Measurements from ENCODE around the gene UNC5C. TPM values are rescaled to one million over a fixed set of nuclear protein-coding genes. Genes with fewer than 3 reads are reported as not detected.

The UNC5C gene
- total RNA-seq (2022) (not detected in 2 replicates), Bru-seq, nascent RNA (percentile 6 among the genes with signal in this experiment), BruChase-seq, experiment 1, labeled RNA remaining after a 6-hour chase (percentile 3 among the genes with signal in this experiment), BruChase-seq, experiment 2, labeled RNA remaining after a 2-hour chase (percentile 6 among the genes with signal in this experiment)
- long read RNA-seq: 0 reads

DNA sequence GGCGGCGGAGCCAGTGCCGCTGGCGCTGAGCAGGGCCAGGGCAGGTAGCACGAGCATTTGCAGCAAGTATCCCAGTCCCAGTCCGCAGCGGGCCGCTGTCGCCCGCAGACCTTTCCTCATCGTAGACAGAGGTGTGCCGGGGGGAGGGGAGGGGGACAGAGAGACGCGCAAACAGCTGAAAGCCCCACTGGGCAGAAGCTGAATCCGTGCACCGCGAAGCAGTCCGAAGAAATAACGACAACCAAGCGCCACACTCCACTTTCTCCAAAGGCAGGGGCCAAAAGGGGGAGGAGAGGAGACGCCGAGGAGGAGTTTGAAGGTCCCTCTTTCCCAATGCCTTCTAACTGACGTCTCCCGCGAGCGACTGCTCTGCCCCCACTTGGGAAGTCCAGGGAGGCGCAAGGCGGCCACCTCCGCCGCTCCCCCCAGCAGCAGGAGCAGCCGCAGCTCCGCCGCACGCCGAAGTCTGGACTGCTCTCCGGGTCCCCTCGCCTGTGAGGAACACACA lies at the start of gene UNC5C:
Gene UNC5C, minus strand, starts transcription at position 236 of the 508 bp plus-strand sequence.
- ChIA-PET CTCF (interaction anchor here (0.6 to 1.1 kb wide), 9 partner anchors 11 to 1318 kb away, joined by 3 to 4 read pairs (median 3); no protein-coding TSS in a partner anchor), POLR2A (interaction anchor here (0.8 kb wide), 2 partner anchors 12 to 152 kb away, joined by 3 to 5 read pairs; no protein-coding TSS in a partner anchor)
- TF ChIP-seq, protein P1, sequence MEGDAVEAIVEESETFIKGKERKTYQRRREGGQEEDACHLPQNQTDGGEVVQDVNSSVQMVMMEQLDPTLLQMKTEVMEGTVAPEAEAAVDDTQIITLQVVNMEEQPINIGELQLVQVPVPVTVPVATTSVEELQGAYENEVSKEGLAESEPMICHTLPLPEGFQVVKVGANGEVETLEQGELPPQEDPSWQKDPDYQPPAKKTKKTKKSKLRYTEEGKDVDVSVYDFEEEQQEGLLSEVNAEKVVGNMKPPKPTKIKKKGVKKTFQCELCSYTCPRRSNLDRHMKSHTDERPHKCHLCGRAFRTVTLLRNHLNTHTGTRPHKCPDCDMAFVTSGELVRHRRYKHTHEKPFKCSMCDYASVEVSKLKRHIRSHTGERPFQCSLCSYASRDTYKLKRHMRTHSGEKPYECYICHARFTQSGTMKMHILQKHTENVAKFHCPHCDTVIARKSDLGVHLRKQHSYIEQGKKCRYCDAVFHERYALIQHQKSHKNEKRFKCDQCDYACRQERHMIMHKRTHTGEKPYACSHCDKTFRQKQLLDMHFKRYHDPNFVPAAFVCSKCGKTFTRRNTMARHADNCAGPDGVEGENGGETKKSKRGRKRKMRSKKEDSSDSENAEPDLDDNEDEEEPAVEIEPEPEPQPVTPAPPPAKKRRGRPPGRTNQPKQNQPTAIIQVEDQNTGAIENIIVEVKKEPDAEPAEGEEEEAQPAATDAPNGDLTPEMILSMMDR (IDR thresholded peaks at IDR 0.05; ENCODE audit: unreplicated experiment): no peak
- intact Hi-C loops (cut with micrococcal nuclease): no loop called here
- peaks cover 51% of the 10 kb centered on the region for H3K27me3 Mint-ChIP-seq (ENCODE audit: insufficient read depth, unreplicated experiment)
- peak; percentile 55 for DNase-seq (ENCODE audit: unreplicated experiment)
- H3K27ac Mint-ChIP-seq (ENCODE audit: low read depth, unreplicated experiment): no peak within 1 kb of the TSS
- BruUV-seq (replicated peaks): no TSS peak
- peaks cover 6% of the 10 kb centered on the region for H3K4me1 Mint-ChIP-seq (ENCODE audit: insufficient read depth, unreplicated experiment)
- peak within 1 kb of the TSS; percentile 79 for H3K4me3 Mint-ChIP-seq (ENCODE audit: unreplicated experiment)
- H3K36me3 Mint-ChIP-seq (ENCODE audit: insufficient read depth, unreplicated experiment): no peaks in the 10 kb centered on the region
- no peaks in the 10 kb centered on the region for H3K9me3 Mint-ChIP-seq (ENCODE audit: unreplicated experiment)

DNA sequence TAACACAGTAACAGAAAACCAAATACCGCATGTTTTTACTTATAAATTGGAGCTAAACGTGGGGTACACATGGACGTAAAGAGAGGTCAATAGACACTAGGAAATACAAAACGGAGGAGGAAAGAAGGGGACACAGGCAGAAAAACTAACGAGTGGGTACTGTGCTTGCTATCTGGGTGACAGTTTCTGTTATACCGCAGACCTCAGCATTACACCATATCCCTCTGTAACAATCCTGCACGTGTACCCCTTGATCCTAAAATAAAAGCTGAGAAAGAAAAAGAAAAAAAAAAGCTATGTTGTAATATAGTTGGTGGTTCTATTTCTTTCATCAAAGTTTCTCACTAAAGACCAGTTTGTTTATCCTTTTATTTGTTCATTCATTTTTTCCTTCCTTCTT lies 47.9 kb upstream of the UNC5C start:
- no peaks in the 10 kb centered on the region for H3K4me1 Mint-ChIP-seq (ENCODE audit: insufficient read depth, unreplicated experiment)
- no peaks in the 10 kb centered on the region for H3K27me3 Mint-ChIP-seq (ENCODE audit: insufficient read depth, unreplicated experiment)
- H3K4me3 Mint-ChIP-seq (ENCODE audit: unreplicated experiment): no peak overlapping the region
- ChIA-PET POLR2A (interaction anchor here (0.6 kb wide), 1 partner anchor 43 kb away, joined by 3 read pairs; no protein-coding TSS in a partner anchor), CTCF (interaction anchor here (0.6 to 0.7 kb wide), 2 partner anchors 16 to 87 kb away, joined by 3 read pairs; no protein-coding TSS in a partner anchor)
- intact Hi-C loops (cut with micrococcal nuclease): no loop called here
- BruUV-seq (replicated peaks): no TSS peak
- TF ChIP-seq, protein P1 (IDR thresholded peaks at IDR 0.05; ENCODE audit: unreplicated experiment): no peak
- no peaks in the 10 kb centered on the region for H3K36me3 Mint-ChIP-seq (ENCODE audit: insufficient read depth, unreplicated experiment)
- no peaks in the 10 kb centered on the region for H3K9me3 Mint-ChIP-seq (ENCODE audit: unreplicated experiment)
- no peak for DNase-seq (ENCODE audit: unreplicated experiment)
- no peak overlapping the region for H3K27ac Mint-ChIP-seq (ENCODE audit: low read depth, unreplicated experiment)

DNA sequence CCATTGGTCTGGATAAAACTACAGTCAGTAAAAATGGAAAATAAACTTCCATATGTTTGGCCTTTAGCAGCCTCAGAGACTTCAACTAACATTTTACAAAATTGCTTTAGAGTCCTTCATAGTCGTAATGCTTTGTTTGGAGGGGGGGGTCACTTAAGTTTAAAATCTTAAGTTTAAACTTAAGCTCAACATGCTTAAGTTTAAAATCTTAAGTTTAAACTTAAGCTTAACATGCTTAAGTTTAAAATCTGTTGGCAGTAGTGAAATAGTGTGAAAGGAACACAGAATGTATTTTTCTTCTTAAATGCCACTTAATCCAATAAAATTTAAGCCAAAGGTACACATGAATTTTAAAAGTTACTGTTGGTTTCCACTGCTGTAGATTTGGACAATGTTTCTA lies 45.9 kb upstream of the UNC5C start:
- no peak for DNase-seq (ENCODE audit: unreplicated experiment)
- Mint-ChIP-seq H3K36me3 (ENCODE audit: insufficient read depth, unreplicated experiment) (no peaks in the 10 kb centered on the region), H3K27ac (ENCODE audit: low read depth, unreplicated experiment) (no peak overlapping the region), H3K4me1 (ENCODE audit: insufficient read depth, unreplicated experiment) (no peaks in the 10 kb centered on the region), H3K27me3 (ENCODE audit: insufficient read depth, unreplicated experiment) (no peaks in the 10 kb centered on the region), H3K9me3 (ENCODE audit: unreplicated experiment) (no peaks in the 10 kb centered on the region), H3K4me3 (ENCODE audit: unreplicated experiment) (no peak overlapping the region)
- CTCF ChIA-PET: no interaction called here
- POLR2A ChIA-PET: no interaction called here
- BruUV-seq (replicated peaks): no TSS peak
- TF ChIP-seq, protein P1 (IDR thresholded peaks at IDR 0.05; ENCODE audit: unreplicated experiment): no peak
- intact Hi-C loops (cut with micrococcal nuclease): no loop called here

DNA sequence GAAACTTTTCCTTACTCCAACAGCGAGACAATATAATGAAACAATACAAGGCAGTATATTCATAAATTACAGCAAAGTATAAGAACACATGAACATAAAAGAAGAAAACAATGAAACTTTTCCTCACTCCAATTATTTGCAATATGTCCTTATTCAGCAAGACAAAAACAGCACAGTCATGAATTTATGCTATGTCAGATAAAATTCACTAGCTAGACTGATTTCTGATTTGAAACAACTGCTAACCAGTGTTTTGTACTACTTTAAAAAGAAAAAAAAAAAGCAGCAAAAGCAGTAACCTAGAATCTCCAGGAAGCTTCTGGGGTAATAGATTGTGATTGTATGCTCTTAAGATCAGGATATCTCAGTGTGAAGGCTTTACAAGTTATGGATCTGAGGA lies 45.2 kb upstream of the UNC5C start:
- Mint-ChIP-seq H3K27ac (ENCODE audit: low read depth, unreplicated experiment) (no peak overlapping the region), H3K9me3 (ENCODE audit: unreplicated experiment) (no peaks in the 10 kb centered on the region), H3K4me1 (ENCODE audit: insufficient read depth, unreplicated experiment) (no peaks in the 10 kb centered on the region), H3K36me3 (ENCODE audit: insufficient read depth, unreplicated experiment) (no peaks in the 10 kb centered on the region), H3K4me3 (ENCODE audit: unreplicated experiment) (no peak overlapping the region), H3K27me3 (ENCODE audit: insufficient read depth, unreplicated experiment) (no peaks in the 10 kb centered on the region)
- intact Hi-C loops (cut with micrococcal nuclease): no loop called here
- no TSS peak for BruUV-seq (replicated peaks)
- TF ChIP-seq, protein P1 (IDR thresholded peaks at IDR 0.05; ENCODE audit: unreplicated experiment): no peak
- ChIA-PET POLR2A (no interaction called here), CTCF (no interaction called here)
- DNase-seq (ENCODE audit: unreplicated experiment): no peak
